Loucy (cell line): ENCODE data around the gene RPS6KA2.

Source experiments
- CTCF ChIP-seq: fragments of 200-600 bp; sonication (generic); conservative IDR thresholded peaks from 2 replicates; pipeline ENCODE4 v1.5.1; 2014; ENCODE audit warnings: mild to moderate bottlenecking, antibody characterized with exemption, low read length
- EZH2phosphoT487 ChIP-seq: fragments of 200-600 bp; IDR thresholded peaks from 2 replicates; pipeline ENCODE4 v1.6.1; 2018; ENCODE audit warnings: antibody characterized with exemption, mild to moderate bottlenecking, moderate library complexity, borderline replicate concordance

DNA sequence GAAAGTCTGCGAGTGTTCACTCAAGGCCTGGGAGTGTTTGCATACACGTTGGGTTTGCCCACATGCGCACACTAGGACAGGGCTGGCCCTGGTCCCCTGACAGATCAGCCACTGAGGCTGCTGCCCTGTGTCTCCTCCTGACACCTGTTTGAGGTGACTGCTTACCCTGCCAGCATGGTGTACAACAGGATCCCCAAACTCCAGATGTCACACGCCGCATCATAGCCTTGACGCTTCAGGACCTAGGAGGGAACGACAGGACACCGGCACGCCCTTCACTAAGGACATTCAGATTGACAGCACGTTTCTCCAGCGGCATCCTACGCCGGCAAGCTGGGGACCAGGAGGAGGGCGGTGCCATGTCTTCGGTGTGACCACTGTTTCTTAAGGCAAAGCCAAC, 207.3 kb downstream of the RPS6KA2 start:
- TF ChIP-seq CTCF (no peak), EZH2phosphoT487 (no peak)
